ENCODE measurements around the gene MFNG. TPM values are rescaled to one million over a fixed set of nuclear protein-coding genes. Genes with fewer than 3 reads are reported as not detected.

The MFNG gene
- total RNA-seq, 1 experiment from 2014 or later = 3.3 TPM

GRCh38 chr22:37449331-37450001, 36.7 kb downstream of the MFNG start:
- no peak overlapping the region for H3K4ac ChIP-seq (ENCODE audit: low read depth, low read length)
- no peak overlapping the region for H3K4me2 ChIP-seq (ENCODE audit: insufficient read depth, insufficient read length, low read length)
- H2BK5ac ChIP-seq (ENCODE audit: insufficient read length, low read length) = no peak overlapping the region
- H3K36me3 Mint-ChIP-seq (ENCODE audit: insufficient read depth in 1 of 3, low read depth in 3 of 3) = peaks cover 0 to 14% (median 0%) of the 10 kb centered on the region in 3 experiments; a peak in 4 of 7 replicates
- H2AK5ac ChIP-seq (ENCODE audit: insufficient read length, low read length) = no peak overlapping the region
- no peak overlapping the region for H3K56ac ChIP-seq (ENCODE audit: insufficient read length, low read depth, low read length)
- no peak overlapping the region for H3K9ac ChIP-seq (ENCODE audit: extremely low read depth, insufficient read length, low read length)
- no peaks in the 10 kb centered on the region for H3K4me1 ChIP-seq (ENCODE audit: insufficient read depth, low read length)
- no peak overlapping the region; the same call in 1 of the 2 replicates for H3K14ac ChIP-seq (ENCODE audit: insufficient read depth, low read length)
- H2BK20ac ChIP-seq (ENCODE audit: low read depth, low read length, poor library complexity, severe bottlenecking) = no peak overlapping the region
- H3K27ac Mint-ChIP-seq = no peak overlapping the region
- H3K18ac ChIP-seq (ENCODE audit: insufficient read length, low read depth, low read length) = no peak overlapping the region
- H3K27me3 ChIP-seq (ENCODE audit: insufficient read depth, low read length) = no peaks in the 10 kb centered on the region
- no peak overlapping the region for H3K4me3 Mint-ChIP-seq
- TF ChIP-seq CTCF (conservative IDR thresholded peaks at IDR 0.05) = no peak
- no peak overlapping the region for H2BK120ac ChIP-seq (ENCODE audit: low read depth, low read length, poor library complexity, severe bottlenecking)
- WGBS (ENCODE audit: extremely low coverage, insufficient read length, low lambda C conversion rate) = no CpG with 5 or more reads among the region's 15 CpGs
- H2BK15ac ChIP-seq (ENCODE audit: low read depth, low read length) = no peak overlapping the region
- no peak overlapping the region for H3K23ac ChIP-seq (ENCODE audit: insufficient read length, low read depth, low read length)
- H3K27ac ChIP-seq (ENCODE audit: insufficient read length, low read depth, low read length) = no peak overlapping the region
- no peak overlapping the region for H4K5ac ChIP-seq (ENCODE audit: insufficient read length, low read depth, low read length)
- peaks cover 2 to 15% of the 10 kb centered on the region in 2 experiments; a peak in 3 of 4 replicates for H3K4me1 Mint-ChIP-seq
- H4K91ac ChIP-seq (ENCODE audit: insufficient read length, low read depth, low read length) = no peak overlapping the region
- H4K8ac ChIP-seq (replicated peaks; ENCODE audit: insufficient read length, low read depth, low read length) = no peak overlapping the region
- no peak overlapping the region for H3T11ph ChIP-seq (ENCODE audit: low read length)
- no peaks in the 10 kb centered on the region for H3K79me1 ChIP-seq (ENCODE audit: insufficient read depth, low read depth, low read length, poor library complexity, severe bottlenecking)
- H4K20me1 ChIP-seq (ENCODE audit: control insufficient read depth, insufficient read depth, insufficient read length) = no peaks in the 10 kb centered on the region
- H2AFZ ChIP-seq (ENCODE audit: low read length) = no peak overlapping the region
- H3K9me3 Mint-ChIP-seq = peaks cover 2 to 16% of the 10 kb centered on the region in 2 experiments; a peak in 3 of 5 replicates
- no peak overlapping the region for H2BK12ac ChIP-seq (ENCODE audit: insufficient read length, low read depth, low read length)
- no peaks in the 10 kb centered on the region for H3K23me2 ChIP-seq (ENCODE audit: insufficient read length, low read depth, low read length, poor library complexity, severe bottlenecking)
- DNase-seq = no peak
- H3K79me2 ChIP-seq (ENCODE audit: insufficient read depth, low read length) = no peaks in the 10 kb centered on the region
- H3K27me3 Mint-ChIP-seq (ENCODE audit: low read depth) = peaks cover 16% of the 10 kb centered on the region
- no peaks in the 10 kb centered on the region for H3K9me3 ChIP-seq (ENCODE audit: control insufficient read depth, low read depth, low read length)

All from H9 (cell line).